H1 (cell line): ENCODE results near the gene SLC27A1. TPM values are rescaled to one million over a fixed set of nuclear protein-coding genes. Genes with fewer than 3 reads are reported as not detected.

ENCODE experiments used
- BCL11A ChIP-seq, 2 experiments: IDR thresholded peaks; one replicate each; pipeline ENCODE4 v1.6.1; 2011; ENCODE audit warnings: low read depth in 2 of 2, low read length in 2 of 2, mild to moderate bottlenecking in 2 of 2
- KDM1A ChIP-seq: fragments of 200-600, 300-600 bp; sonication (generic); IDR thresholded peaks from 2 replicates; pipeline ENCODE4 v1.7.1; 2016; ENCODE audit warnings: mild to moderate bottlenecking, low read length, borderline replicate concordance
- RFX5 ChIP-seq: IDR thresholded peaks from 2 replicates; pipeline ENCODE4 v1.6.1; 2011; ENCODE audit warnings: low read depth, low read length, improper control_type of control experiment, borderline replicate concordance
- SAP30 ChIP-seq: fragments of 300-600 bp; sonication (generic); IDR thresholded peaks from 2 replicates; pipeline ENCODE4 v1.7.1; 2012; ENCODE audit warnings: low read length, moderate library complexity, mild to moderate bottlenecking, inconsistent platforms; ENCODE audit not compliant: insufficient read depth, insufficient replicate concordance
- TAF1 ChIP-seq: IDR thresholded peaks from 2 replicates; pipeline ENCODE4 v1.6.1; 2011; ENCODE audit warnings: mild to moderate bottlenecking, low read depth, low read length
- TAF7 ChIP-seq: optimal IDR thresholded peaks from 2 replicates; pipeline ENCODE3; 2011; ENCODE audit warnings: low read depth, mild to moderate bottlenecking, inconsistent platforms, low read length, moderate library complexity, borderline replicate concordance
- ZNF274 ChIP-seq: IDR thresholded peaks from 2 replicates; pipeline ENCODE4 v1.7.0; 2012; ENCODE audit warnings: low read length, borderline replicate concordance; ENCODE audit errors: extremely low read depth
- polyA plus RNA-seq, 7 experiments: library from polyadenylated mRNA; depleted of rRNA in 3 of 7; stranded (reverse) in 5 of 7; unstranded in 2 of 7; fragments of >200 nt in 5 of 7; fragments of 200-250 nt in 2 of 7; gene quantifications; 1 replicate in 5 of 7; 2 replicates in 1 of 7; 4 replicates in 1 of 7; pipeline versions ENCODE4 v1.2.1 to v1.2.3, GENCODE V29; 2011 to 2013; ENCODE audit warnings: missing spikeins in 2 of 7, mixed read lengths in 2 of 7
- total RNA-seq: library from RNA; stranded (reverse); fragmentation: NEBNext Ultra II Directional; extraction: Animal tissue kit (Norgen Biotek cat#: 25700); gene quantifications from 2 replicates; pipeline ENCODE4 v1.2.1, GENCODE V29; 2021

Gene SLC27A1
- total and polyA plus RNA-seq, 2 of the 8 experiments (the other 6 are each of a cell fraction or from before 2014, with no cell fraction given): 7.5 to 9.1 TPM

DNA sequence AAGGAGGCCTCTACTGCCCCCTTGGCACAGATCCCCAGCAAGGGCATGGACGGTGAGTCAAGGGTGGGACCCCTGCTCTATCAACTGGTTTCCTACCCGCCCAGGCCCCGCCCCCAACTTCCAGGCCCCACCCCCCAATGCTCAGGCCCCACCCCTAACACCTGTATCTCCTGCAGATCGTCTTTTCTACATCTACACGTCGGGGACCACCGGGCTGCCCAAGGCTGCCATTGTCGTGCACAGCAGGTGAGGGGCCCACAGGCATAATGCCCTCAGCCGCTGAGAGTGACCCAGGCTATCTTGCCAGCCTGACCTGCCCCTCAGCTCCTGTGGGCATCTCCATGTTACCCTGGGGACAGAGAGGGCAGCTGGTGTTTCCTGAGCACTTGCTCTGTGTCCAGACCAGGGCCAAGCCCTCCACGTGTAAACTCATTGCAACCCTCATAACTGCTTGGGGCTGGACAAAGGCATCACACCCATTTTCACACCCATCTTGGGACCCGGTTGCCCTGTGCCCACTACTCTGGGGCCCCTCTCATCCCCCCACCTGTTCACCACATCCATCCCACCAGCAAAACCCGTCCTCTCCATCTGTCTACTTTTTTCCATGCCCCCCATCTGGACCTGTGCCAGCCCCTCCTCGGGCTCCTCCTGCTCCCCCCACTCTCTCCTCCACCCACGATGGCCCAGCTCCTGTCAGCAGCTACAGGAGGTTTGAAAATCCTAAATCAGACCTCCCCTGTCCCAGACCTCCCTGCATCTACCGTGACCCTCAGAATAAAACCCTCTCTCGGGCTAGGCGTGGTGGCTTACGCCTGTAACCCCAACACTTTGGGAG, 17.2 kb downstream of the SLC27A1 start (continued):
- no peak for TF ChIP-seq TAF1
- TF ChIP-seq BCL11A (IDR thresholded peaks at IDR 0.05; ENCODE audit: low read depth in 2 of 2, low read length in 2 of 2): no peak
- TF ChIP-seq SAP30: no peak
- TF ChIP-seq RFX5: no peak
- TF ChIP-seq TAF7: no peak
- no peak for TF ChIP-seq KDM1A
- no peak for TF ChIP-seq ZNF274
